ENCODE measurements around the gene ZNF618. TPM values are rescaled to one million over a fixed set of nuclear protein-coding genes. Genes with fewer than 3 reads are reported as not detected.
A peak's percentile ranks its signal among the peaks of the same experiment; 100 is the strongest.

ZNF618 gene
- total and polyA plus RNA-seq, 9 donors, result 8.2 to 28.9 (median 18.3) TPM

- intact Hi-C loops (cut with DNase I), result no loop called here
- H3K27me3 ChIP-seq, result no peaks in the 10 kb centered on the region
- no peak overlapping the region for H3K4me3 ChIP-seq
- no peaks in the 10 kb centered on the region for H3K36me3 ChIP-seq
- DNase-seq, result no peak
- no peak for TF ChIP-seq POLR2A (IDR thresholded peaks at IDR 0.05)
- no peaks in the 10 kb centered on the region for H3K9me3 ChIP-seq
- H3K27ac ChIP-seq, result peak overlapping the region in 1 of 2 donors; percentile 61
- peaks cover 19% of the 10 kb centered on the region for H3K4me1 ChIP-seq (ENCODE audit: insufficient read depth)
- 13 to 20% (median 17%) methylated on average over 4 of the region's 4 CpGs for WGBS, 3 donors
These were observed 81.8 kb downstream of the ZNF618 start for GRCh38 chr9:113957821-113958341.

- DNase-seq, result no peak
- no peak overlapping the region for H3K27ac ChIP-seq
- no peaks in the 10 kb centered on the region for H3K27me3 ChIP-seq
- no peak overlapping the region for H3K4me3 ChIP-seq
- H3K4me1 ChIP-seq (ENCODE audit: insufficient read depth), result peaks cover 19% of the 10 kb centered on the region
- 88 to 96% (median 92%) methylated on average over 6 of the region's 6 CpGs for WGBS, 3 donors
- TF ChIP-seq CTCF (IDR thresholded peaks at IDR 0.05), result no peak
- no peak for TF ChIP-seq EP300 (IDR thresholded peaks at IDR 0.05)
- TF ChIP-seq POLR2A (IDR thresholded peaks at IDR 0.05), result no peak
- H3K9me3 ChIP-seq, result no peaks in the 10 kb centered on the region
- intact Hi-C loops (cut with DNase I), result no loop called here
- no peaks in the 10 kb centered on the region for H3K36me3 ChIP-seq
These were observed 82.4 kb downstream of the ZNF618 start for GRCh38 chr9:113958556-113958955.

- Histone ChIP-seq H3K27me3 (no peaks in the 10 kb centered on the region), H3K9me3 (no peaks in the 10 kb centered on the region), H3K36me3 (no peaks in the 10 kb centered on the region), H3K4me1 (ENCODE audit: insufficient read depth) (peaks cover 12% of the 10 kb centered on the region), H3K4me3 (no peak overlapping the region), H3K27ac (no peak overlapping the region)
- intact Hi-C loops (cut with DNase I), result no loop called here
- DNase-seq, result no peak
- TF ChIP-seq CTCF (IDR thresholded peaks at IDR 0.05) (no peak), POLR2A (IDR thresholded peaks at IDR 0.05) (no peak), EP300 (IDR thresholded peaks at IDR 0.05) (no peak)
- 96% methylated on average over 6 of the region's 6 CpGs for WGBS, 3 donors
These were observed 84.7 kb downstream of the ZNF618 start for GRCh38 chr9:113960768-113961167.

- no peaks in the 10 kb centered on the region for H3K9me3 ChIP-seq
- no peak for TF ChIP-seq EP300 (IDR thresholded peaks at IDR 0.05)
- TF ChIP-seq CTCF (IDR thresholded peaks at IDR 0.05), result no peak
- TF ChIP-seq POLR2A (IDR thresholded peaks at IDR 0.05), result no peak
- WGBS, 3 donors, result 79 to 96% (median 93%) methylated on average over 1 of the region's 1 CpG
- H3K27ac ChIP-seq, result no peak overlapping the region
- intact Hi-C loops (cut with DNase I), result no loop called here
- no peaks in the 10 kb centered on the region for H3K27me3 ChIP-seq
- no peak overlapping the region for H3K4me3 ChIP-seq
- no peaks in the 10 kb centered on the region for H3K36me3 ChIP-seq
- no peak for DNase-seq
- H3K4me1 ChIP-seq (ENCODE audit: insufficient read depth), result peaks cover 12% of the 10 kb centered on the region
These were observed 86.3 kb downstream of the ZNF618 start for GRCh38 chr9:113962396-113962795.

- peak in 1 of 5 donors; percentile 39 for DNase-seq
- WGBS, 3 donors, result 57 to 75% (median 69%) methylated on average over 5 of the region's 5 CpGs
- intact Hi-C loops (cut with DNase I), result no loop called here
These were observed 87.0 kb downstream of the ZNF618 start for GRCh38 chr9:113963017-113963620.

More at GRCh38 chr9:113963017-113963620, 87.0 kb downstream of the ZNF618 start:
- Histone ChIP-seq H3K27me3 (no peaks in the 10 kb centered on the region), H3K9me3 (no peaks in the 10 kb centered on the region), H3K27ac (no peak overlapping the region), H3K36me3 (no peaks in the 10 kb centered on the region), H3K4me3 (no peak overlapping the region), H3K4me1 (ENCODE audit: insufficient read depth) (peaks cover 9% of the 10 kb centered on the region)
- TF ChIP-seq POLR2A (IDR thresholded peaks at IDR 0.05) (no peak), EP300 (IDR thresholded peaks at IDR 0.05) (no peak), CTCF (IDR thresholded peaks at IDR 0.05) (no peak)

All from ovary (tissue), 9 donors.